Body of pancreas (tissue), 4 donors: ENCODE data around the gene CTIF. TPM values are rescaled to one million over a fixed set of nuclear protein-coding genes. Genes with fewer than 3 reads are reported as not detected.

ENCODE experiments used
- ATAC-seq: fragments of 150-250 bp; one replicate; pipeline ENCODE4 v1.9.1; 2016
- DNase-seq, 4 donors: peaks; one replicate each; pipeline ENCODE4 v3.0.0-alpha.2; 2019
- H3K27ac ChIP-seq, 4 donors: fragments of 200-600 bp; sonication (generic); 1 replicate in 3 of 4; 2 replicates in 1 of 4; pipeline versions ENCODE4 v1.5.1 to v1.6.1; 2016 to 2019; ENCODE audit warnings: mild to moderate bottlenecking in 1 of 4, mixed read lengths in 1 of 4, moderate library complexity in 1 of 4
- H3K27me3 ChIP-seq, 2 donors: fragments of 200-600 bp; sonication (generic); one replicate each; pipeline ENCODE4 v1.6.0; 2016; ENCODE audit warnings: mild to moderate bottlenecking in 1 of 2
- H3K36me3 ChIP-seq, 2 donors: fragments of 200-600 bp; sonication (generic); replicated peaks in 1 of 2; 2 replicates each; pipeline ENCODE4 v1.5.1; 2016; ENCODE audit warnings: low read depth in 2 of 2; ENCODE audit not compliant: insufficient read depth in 1 of 2
- H3K4me1 ChIP-seq: fragments of 200-600 bp; sonication (generic); one replicate; pipeline ENCODE4 v1.6.0; 2016
- H3K4me3 ChIP-seq, 2 donors: fragments of 200-600 bp; sonication (generic); 1 replicate in 1 of 2; 2 replicates in 1 of 2; pipeline ENCODE4 v1.5.1; 2016 to 2019
- H3K9me3 ChIP-seq, 3 donors: fragments of 200-600 bp; sonication (generic); 1 replicate in 2 of 3; 2 replicates in 1 of 3; pipeline ENCODE4 v1.5.1; 2016
- POLR2A ChIP-seq, 3 donors: fragments of 450-650 bp; IDR thresholded peaks; one replicate each; pipeline ENCODE4 v1.6.1; 2016; ENCODE audit warnings: antibody characterized with exemption in 3 of 3, mild to moderate bottlenecking in 2 of 3
- WGBS, 2 donors: methylation state at CpG; one replicate each; pipeline ENCODE4 v1.1.5; 2017; 5-methylcytosine and 5-hydroxymethylcytosine counted together
- intact Hi-C: fragments of 100-400 bp; cut with DNase I; formaldehyde crosslinking; loops from one replicate; pipeline ENCODE4 v1.15.1; 2023
- total RNA-seq, 2 donors: library from RNA; depleted of rRNA; stranded (reverse); fragments of >200 nt; gene quantifications; one replicate each; pipeline ENCODE4 v1.1.0, GENCODE V29; 2016
- TF ChIP-seq, protein P1 (sequence below), 7 experiments: fragments of 450-650 bp in 4 of 7; fragments of 200-600 bp in 3 of 7; sonication (generic) in 3 of 7; IDR thresholded peaks; one replicate each; pipeline ENCODE4 v1.5.1; 2016 to 2019; ENCODE audit warnings: antibody characterized with exemption in 7 of 7

Gene CTIF
- total RNA-seq, 2 donors from 2014 or later, result 18.7 to 24.4 TPM

GRCh38 chr18:48728204-48728833 lies 189.5 kb downstream of the CTIF start:
- intact Hi-C loops, result no loop called here
- TF ChIP-seq POLR2A (IDR thresholded peaks at IDR 0.05), result no peak
- TF ChIP-seq, protein P1, sequence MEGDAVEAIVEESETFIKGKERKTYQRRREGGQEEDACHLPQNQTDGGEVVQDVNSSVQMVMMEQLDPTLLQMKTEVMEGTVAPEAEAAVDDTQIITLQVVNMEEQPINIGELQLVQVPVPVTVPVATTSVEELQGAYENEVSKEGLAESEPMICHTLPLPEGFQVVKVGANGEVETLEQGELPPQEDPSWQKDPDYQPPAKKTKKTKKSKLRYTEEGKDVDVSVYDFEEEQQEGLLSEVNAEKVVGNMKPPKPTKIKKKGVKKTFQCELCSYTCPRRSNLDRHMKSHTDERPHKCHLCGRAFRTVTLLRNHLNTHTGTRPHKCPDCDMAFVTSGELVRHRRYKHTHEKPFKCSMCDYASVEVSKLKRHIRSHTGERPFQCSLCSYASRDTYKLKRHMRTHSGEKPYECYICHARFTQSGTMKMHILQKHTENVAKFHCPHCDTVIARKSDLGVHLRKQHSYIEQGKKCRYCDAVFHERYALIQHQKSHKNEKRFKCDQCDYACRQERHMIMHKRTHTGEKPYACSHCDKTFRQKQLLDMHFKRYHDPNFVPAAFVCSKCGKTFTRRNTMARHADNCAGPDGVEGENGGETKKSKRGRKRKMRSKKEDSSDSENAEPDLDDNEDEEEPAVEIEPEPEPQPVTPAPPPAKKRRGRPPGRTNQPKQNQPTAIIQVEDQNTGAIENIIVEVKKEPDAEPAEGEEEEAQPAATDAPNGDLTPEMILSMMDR (IDR thresholded peaks at IDR 0.05), result no peak
- DNase-seq (peak in 1 of 4 donors; percentile 52), ATAC-seq (peak; percentile 27)
- Histone ChIP-seq H3K9me3 (no peaks in the 10 kb centered on the region), H3K27ac (no peak overlapping the region), H3K27me3 (no peaks in the 10 kb centered on the region), H3K36me3 (no peaks in the 10 kb centered on the region), H3K4me3 (no peak overlapping the region), H3K4me1 (no peaks in the 10 kb centered on the region)
- 66 to 75% methylated on average over 6 of the region's 6 CpGs for WGBS, 2 donors

DNA sequence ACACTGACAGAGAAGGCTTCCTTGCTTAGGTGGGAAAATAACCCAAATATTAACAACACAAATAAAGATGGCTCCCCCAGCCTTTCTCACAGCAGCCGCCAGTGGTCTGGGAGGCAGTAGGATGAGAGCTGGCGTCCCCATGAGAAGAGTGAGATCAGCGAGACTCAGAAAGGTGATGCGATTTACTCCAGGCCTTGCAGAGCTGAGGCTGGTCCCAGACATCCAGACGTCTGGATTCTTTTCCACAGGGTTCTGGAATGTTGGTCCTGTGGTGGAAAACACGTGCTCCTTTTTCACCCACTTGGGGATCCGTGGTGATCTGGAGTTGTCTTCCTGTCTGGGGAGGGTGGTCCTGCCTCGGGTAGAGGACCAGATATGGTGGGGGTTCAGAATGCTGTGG lies 190.6 kb downstream of the CTIF start:
- Histone ChIP-seq H3K27me3 (no peaks in the 10 kb centered on the region), H3K4me3 (no peak overlapping the region), H3K9me3 (no peaks in the 10 kb centered on the region), H3K4me1 (no peaks in the 10 kb centered on the region), H3K27ac (no peak overlapping the region), H3K36me3 (no peaks in the 10 kb centered on the region)
- WGBS, 2 donors, result 79 to 97% methylated on average over 5 to 8 of the region's 8 CpGs
- TF ChIP-seq, protein P1 (IDR thresholded peaks at IDR 0.05), result no peak
- no peak for TF ChIP-seq POLR2A (IDR thresholded peaks at IDR 0.05)
- ATAC-seq (no peak), DNase-seq (no peak)
- intact Hi-C loops, result no loop called here

GRCh38 chr18:48730010-48730409 lies 191.2 kb downstream of the CTIF start:
- no peak for TF ChIP-seq POLR2A (IDR thresholded peaks at IDR 0.05)
- TF ChIP-seq, protein P1 (IDR thresholded peaks at IDR 0.05), result no peak
- H3K27me3 ChIP-seq, result no peaks in the 10 kb centered on the region
- intact Hi-C loops, result no loop called here
- no peak overlapping the region for H3K4me3 ChIP-seq
- H3K36me3 ChIP-seq, result no peaks in the 10 kb centered on the region
- no peak for ATAC-seq
- no peaks in the 10 kb centered on the region for H3K4me1 ChIP-seq
- WGBS, 2 donors, result 82 to 88% methylated on average over 4 to 10 of the region's 12 CpGs
- H3K9me3 ChIP-seq, result no peaks in the 10 kb centered on the region
- no peak for DNase-seq
- no peak overlapping the region for H3K27ac ChIP-seq

GRCh38 chr18:48732767-48733424 lies 194.1 kb downstream of the CTIF start:
- no peaks in the 10 kb centered on the region for H3K27me3 ChIP-seq
- DNase-seq, result no peak
- intact Hi-C loops, result no loop called here
- H3K4me1 ChIP-seq, result no peaks in the 10 kb centered on the region
- TF ChIP-seq, protein P1 (IDR thresholded peaks at IDR 0.05), result no peak
- TF ChIP-seq POLR2A (IDR thresholded peaks at IDR 0.05), result no peak
- no peaks in the 10 kb centered on the region for H3K36me3 ChIP-seq
- H3K27ac ChIP-seq, result no peak overlapping the region
- H3K4me3 ChIP-seq, result no peak overlapping the region
- WGBS, 2 donors, result 84 to 93% methylated on average over 11 of the region's 11 CpGs
- no peaks in the 10 kb centered on the region for H3K9me3 ChIP-seq
- ATAC-seq, result no peak
